Measurements from ENCODE around the gene MRAP2.
"Not testable (repeated sequence)": the region's sequence is repeated elsewhere in the genome, so short reads cannot be mapped to it uniquely, and the experiment has no call there.

Gene MRAP2

GRCh38 chr6:84078335-84078734, 44.8 kb downstream of the MRAP2 start:
- DNase-seq = no peak

- no peak for DNase-seq
These were observed 47.6 kb downstream of the MRAP2 start for GRCh38 chr6:84081222-84081621.

GRCh38 chr6:84082689-84083265, 49.2 kb downstream of the MRAP2 start:
- no peak for DNase-seq

DNA sequence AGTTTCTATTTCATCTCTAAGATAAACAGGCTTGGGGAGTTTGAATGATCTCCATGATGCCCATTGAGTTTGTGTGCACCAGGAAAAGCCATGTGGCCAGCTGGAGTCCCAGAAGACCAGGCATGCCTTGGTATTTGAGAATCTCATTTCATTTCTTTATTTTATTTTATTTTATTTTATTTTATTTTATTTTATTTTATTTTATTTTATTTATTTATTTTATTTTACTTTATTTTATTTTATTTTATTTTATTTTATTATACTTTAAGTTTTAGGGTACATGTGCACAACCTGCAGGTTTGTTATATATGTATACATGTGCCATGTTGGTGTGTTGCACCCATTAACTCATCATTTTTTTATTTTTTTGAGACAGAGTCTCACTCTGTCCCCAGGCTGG, 51.1 kb downstream of the MRAP2 start:
- DNase-seq = not testable (repeated sequence)

DNA sequence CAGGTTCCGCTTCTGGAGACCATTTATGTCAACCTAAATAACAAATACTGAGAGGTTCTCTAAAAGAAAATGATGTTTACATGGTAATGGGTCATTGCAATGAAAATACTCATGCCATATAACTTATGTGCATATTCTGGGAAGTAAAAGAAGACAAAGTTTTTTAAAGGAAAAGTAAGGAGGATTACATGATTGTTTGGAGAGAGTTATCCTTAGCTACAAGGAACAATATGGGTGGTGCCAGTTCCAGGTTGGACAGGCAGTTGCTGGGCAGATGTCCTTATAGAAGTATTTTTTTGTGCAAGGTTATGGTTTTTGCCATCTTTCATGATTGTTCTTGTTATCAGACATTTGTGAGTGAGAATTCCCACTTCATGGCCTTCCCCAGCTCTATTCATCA, 52.5 kb downstream of the MRAP2 start:
- no peak for DNase-seq

DNA sequence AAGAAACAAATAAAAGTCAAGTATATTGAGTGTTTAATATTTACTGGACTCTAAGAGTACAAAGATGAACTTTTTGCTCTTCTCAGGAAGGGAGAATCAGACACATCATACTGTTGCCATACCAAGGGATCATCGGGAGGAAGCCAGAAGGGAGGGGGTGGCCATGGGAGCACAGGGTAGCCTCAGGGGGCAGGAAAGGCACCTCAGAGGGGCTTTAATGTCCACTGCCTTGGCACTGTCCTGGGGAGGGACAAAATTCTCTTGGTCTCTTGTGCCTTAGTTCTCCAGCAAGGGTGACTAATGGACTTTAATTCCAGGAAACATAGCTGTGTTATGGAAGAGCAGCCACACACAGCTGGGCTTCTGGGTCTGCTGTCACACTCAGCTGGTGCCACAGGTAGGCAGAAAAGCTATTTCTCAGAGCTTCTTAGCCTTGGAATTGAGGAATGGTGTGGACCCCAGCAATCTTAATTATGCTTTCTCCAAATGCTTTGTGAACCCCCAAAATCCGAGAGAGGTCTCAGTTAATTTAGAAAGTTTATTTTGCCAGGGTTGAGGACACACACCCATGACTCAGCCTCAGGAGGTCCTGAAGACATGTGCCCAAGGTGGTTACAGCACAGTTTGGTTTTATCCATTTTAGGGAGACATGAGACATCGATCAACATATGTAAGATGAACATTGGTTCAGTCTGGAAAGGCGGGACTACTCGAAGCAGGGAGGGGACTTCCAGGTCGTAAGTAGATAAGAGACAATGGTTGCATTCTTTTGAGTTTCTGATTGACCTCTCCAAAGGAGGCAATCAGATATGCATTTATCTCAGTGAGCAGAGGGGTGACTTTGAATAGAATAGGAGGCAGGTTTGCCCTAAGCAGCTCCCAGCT, 53.2 kb downstream of the MRAP2 start:
- no peak for DNase-seq

DNA sequence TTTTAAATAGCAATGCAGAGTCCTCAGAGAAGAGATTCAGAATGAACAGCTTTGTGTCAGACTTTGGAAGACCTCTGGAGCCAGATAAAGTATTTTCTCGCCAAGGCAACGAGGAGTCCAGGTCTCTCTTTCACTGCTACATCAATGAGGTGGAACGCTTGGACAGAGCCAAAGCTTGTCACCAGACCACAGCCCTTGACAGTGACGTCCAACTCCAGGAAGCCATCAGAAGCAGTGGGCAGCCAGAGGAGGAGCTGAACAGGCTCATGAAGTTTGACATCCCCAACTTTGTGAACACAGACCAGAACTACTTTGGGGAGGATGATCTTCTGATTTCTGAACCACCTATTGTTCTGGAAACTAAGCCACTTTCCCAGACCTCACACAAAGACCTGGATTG, 55.5 kb downstream of the MRAP2 start:
- DNase-seq = no peak

GRCh38 chr6:84089552-84089951, 56.0 kb downstream of the MRAP2 start:
- DNase-seq = no peak

GRCh38 chr6:84093441-84094435, 60.2 kb downstream of the MRAP2 start:
- DNase-seq = no peak

DNA sequence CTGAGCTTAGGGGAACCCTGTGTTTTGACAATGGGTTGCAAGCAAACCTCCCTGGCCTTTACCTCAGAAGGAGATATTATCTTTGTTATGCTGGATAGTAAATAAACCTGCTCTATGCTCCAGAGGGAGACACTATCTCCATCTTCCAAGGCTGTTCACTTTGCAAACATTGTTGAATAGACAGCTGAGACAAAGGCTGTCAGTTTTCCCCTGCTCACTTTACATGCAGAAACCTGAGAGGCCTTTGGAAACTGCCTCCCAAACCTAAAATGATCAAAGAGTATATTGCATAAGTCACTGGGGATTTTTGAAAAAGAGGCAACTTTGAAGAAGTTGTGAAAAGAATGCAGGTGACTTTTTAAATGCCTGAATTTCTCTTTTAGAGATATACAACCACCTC, 61.6 kb downstream of the MRAP2 start:
- DNase-seq = no peak

GRCh38 chr6:84103029-84103428, 69.5 kb downstream of the MRAP2 start:
- no peak for DNase-seq

- not testable (repeated sequence) for DNase-seq
These were observed 71.8 kb downstream of the MRAP2 start for GRCh38 chr6:84105215-84105924.

DNA sequence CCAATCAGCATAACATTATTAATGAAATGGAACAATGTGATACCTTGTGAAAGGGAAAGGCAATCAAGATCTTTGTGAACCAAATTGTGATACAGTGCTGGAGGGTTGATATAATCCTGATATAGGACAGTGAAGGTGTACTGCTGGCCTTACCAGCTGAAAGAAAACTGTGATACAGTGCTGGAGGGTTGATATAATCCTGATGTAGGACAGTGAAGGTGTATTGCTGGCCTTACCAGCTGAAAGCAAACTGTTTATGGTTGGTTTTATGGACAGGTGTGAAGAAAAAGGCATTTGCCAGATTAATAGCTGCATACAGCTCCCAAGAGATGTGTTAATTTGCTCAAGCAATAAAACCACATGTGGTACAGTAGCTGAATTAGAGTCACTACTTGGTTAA, 73.9 kb downstream of the MRAP2 start:
- no peak for DNase-seq

GRCh38 chr6:84111351-84111750, 77.8 kb downstream of the MRAP2 start:
- not testable (repeated sequence) for DNase-seq

- DNase-seq = not testable (repeated sequence)
These were observed 81.5 kb downstream of the MRAP2 start for GRCh38 chr6:84114933-84115594.

- no peak for DNase-seq
These were observed 84.6 kb downstream of the MRAP2 start for GRCh38 chr6:84118191-84118590.

- no peak for DNase-seq
These were observed 85.7 kb downstream of the MRAP2 start for GRCh38 chr6:84119277-84119676.

DNA sequence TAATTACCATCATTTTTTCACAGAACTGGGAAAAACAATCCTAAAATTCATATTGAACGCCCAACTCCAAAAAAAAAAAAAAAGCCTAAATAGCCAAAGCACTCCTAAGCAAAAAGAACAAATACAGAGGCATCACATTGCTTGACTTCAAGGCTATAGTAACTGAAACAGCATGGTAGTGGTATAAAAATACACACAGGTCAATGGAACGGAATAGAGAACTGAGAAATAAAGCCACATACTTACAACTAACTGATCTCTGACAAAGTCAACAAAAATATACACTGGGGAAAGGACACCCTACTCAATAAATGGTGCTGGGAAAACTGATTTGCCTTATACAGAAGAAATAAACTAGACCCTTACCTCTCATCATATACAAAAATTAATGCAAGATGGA, 89.6 kb downstream of the MRAP2 start:
- DNase-seq = no peak

DNA sequence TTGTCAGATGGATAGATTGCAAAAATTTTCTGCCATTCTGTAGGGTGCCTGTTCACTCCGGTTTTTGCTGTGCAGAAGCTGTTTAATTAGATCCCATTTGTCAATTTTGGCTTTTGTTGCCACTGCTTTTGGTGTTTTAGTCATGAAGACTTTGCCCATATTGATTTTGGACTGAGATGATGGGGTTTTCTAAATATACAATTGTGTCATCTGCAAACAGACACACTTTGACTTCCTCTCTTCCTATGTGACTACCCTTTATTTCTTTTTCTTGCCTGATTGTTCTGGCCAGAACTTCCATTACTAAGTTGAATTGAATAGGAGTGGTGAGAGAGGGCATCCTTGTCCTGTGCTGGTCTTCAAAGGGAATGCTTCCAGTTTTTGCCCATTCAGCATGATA, 96.0 kb downstream of the MRAP2 start:
- DNase-seq = not testable (repeated sequence)

GRCh38 chr6:84133385-84133784, 99.8 kb downstream of the MRAP2 start:
- not testable (repeated sequence) for DNase-seq

- no peak for DNase-seq
These were observed 101.7 kb downstream of the MRAP2 start for GRCh38 chr6:84135291-84135690.
